ENCODE data around the gene ARL4C.

ARL4C gene, protein sequence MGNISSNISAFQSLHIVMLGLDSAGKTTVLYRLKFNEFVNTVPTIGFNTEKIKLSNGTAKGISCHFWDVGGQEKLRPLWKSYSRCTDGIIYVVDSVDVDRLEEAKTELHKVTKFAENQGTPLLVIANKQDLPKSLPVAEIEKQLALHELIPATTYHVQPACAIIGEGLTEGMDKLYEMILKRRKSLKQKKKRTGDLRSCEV

DNA sequence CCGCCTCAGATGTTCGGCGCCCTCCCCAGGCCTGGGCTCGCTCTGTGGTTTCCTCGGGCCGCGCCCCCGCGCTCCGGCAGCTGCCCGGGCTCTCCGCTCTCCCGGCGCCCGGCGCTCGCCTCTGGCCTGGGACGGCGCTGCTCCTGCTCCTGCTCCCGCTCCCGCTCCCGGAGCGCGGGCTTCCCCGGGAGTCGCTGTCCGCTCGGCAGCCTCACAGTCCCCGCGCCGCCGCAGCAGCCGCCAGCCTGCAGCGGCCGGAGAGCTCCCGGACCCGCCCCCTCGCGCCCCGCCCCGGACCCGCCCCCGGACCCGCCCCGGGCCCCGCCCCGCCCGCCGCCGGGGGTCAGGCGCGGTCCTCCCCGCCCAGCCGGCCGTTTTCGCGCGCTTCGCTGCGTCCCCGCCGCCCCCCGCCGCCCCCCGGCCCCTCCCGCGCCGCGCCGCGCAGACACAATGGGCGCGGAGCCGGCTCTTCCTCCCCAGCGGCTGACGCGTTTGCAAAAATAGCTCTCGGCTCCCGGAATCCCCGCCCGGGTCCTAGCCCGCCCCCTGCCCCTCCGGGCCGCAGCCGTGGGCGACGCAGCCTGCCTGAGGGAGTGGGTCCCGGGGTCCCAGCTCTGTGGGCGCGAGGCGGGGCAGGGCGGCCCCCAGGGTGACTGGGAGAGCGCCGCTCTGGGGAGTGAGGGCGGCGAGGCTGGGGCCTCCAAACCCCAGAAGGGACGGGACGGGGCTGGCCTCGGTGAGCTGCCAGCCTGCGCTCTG is at the start of gene ARL4C:
Gene ARL4C (minus strand): TSS at position 247 of the 759 bp plus-strand sequence. CDS start 495 bp downstream, outside the sequence.
- H3K9ac ChIP-seq (ENCODE audit: low read depth, low read length), result peak within 1 kb of the TSS; percentile 70

DNA sequence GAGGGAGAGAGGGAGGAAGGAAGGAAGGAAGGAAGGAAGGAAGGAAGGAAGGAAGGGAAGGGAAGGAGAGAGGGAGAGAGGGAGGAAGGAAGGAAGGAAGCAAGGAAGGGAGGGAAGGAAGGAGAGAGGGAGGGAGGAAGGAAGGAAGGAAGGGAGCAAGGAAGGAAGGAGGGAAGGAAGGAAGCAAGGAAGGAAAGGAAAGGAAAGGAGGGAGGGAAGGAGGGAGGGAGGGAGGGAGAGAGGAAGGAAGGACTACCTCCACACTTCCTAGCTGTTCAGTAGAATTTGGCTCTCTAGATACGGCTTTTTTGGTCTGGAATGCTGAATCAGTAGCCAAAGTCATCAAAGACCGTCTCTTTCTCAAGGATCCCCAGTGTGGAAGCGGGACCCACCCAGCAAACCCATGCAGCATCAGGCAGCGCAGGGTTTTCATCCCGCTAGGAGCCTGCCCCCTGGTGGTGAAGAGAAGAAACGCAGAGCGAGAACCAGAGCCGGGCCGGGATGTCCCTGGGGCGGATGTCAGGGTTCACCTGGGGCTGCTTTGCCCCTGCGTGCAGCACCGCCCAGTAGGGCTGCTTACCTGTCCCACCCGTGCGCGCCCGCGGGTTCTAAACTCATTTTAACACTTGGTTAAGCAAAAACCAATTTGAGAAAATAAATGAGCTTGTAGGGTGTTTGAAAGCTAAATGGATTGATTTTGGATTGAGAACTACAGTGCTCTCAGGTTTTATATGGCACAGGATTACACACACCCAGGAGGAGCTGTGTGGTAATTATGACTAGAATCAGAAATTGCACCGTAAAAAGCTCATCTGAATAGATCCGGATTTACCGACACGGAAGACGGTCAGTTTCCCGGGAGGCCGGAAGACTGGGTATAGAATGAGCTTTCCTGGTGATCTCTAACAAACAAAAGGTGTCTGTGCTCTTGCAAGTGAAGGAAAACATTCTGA is 48.1 kb upstream of the ARL4C start:
- Histone ChIP-seq H3K9ac (ENCODE audit: low read depth, low read length) (no peak overlapping the region), H3K9me3 (ENCODE audit: control insufficient read depth, insufficient read depth, low read length) (no peaks in the 10 kb centered on the region), H3K4me3 (ENCODE audit: low read depth, low read length) (peak overlapping the region; percentile 15; the same call in 1 of the 2 replicates), H3K4me1 (ENCODE audit: control insufficient read depth, insufficient read depth, low read length) (peaks cover 40% of the 10 kb centered on the region), H3K27ac (ENCODE audit: low read depth, low read length) (no peak overlapping the region), H3K27me3 (ENCODE audit: control insufficient read depth, insufficient read depth, low read length) (peaks cover 10% of the 10 kb centered on the region), H3K36me3 (ENCODE audit: control insufficient read depth, insufficient read depth, low read length) (no peaks in the 10 kb centered on the region)

More for the DNA sequence above, at the start of gene ARL4C:
- Histone ChIP-seq H3K4me1 (ENCODE audit: control insufficient read depth, insufficient read depth, low read length) (peaks cover 17% of the 10 kb centered on the region), H3K27ac (ENCODE audit: low read depth, low read length) (peak within 1 kb of the TSS; percentile 84), H3K27me3 (ENCODE audit: control insufficient read depth, insufficient read depth, low read length) (peaks cover 27% of the 10 kb centered on the region), H3K9me3 (ENCODE audit: control insufficient read depth, insufficient read depth, low read length) (no peaks in the 10 kb centered on the region), H3K4me3 (ENCODE audit: low read depth, low read length) (peak within 1 kb of the TSS; percentile 96), H3K36me3 (ENCODE audit: control insufficient read depth, insufficient read depth, low read length) (no peaks in the 10 kb centered on the region)

DNA sequence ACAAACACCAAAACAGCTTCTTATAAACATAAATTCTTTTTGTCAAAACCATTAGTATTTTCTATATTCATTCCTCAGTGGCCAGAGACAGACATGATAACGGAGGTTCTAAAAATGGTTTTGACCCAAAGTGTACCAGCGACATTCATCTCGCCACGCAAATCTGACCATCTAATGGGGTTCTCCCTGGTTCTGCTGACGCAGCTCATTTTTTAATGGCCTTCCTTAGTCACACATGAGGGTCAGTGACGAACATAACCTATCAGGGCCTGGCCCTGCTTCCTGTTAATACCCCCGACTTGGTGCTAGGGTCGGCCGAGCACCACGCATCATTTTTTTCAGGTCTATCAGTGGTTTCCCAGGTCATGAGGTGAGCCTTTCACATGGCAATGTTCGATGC is 45.9 kb upstream of the ARL4C start:
- Histone ChIP-seq H3K27me3 (ENCODE audit: control insufficient read depth, insufficient read depth, low read length) (peaks cover 6% of the 10 kb centered on the region), H3K4me1 (ENCODE audit: control insufficient read depth, insufficient read depth, low read length) (peaks cover 24% of the 10 kb centered on the region), H3K27ac (ENCODE audit: low read depth, low read length) (no peak overlapping the region), H3K4me3 (ENCODE audit: low read depth, low read length) (no peak overlapping the region), H3K9me3 (ENCODE audit: control insufficient read depth, insufficient read depth, low read length) (no peaks in the 10 kb centered on the region), H3K36me3 (ENCODE audit: control insufficient read depth, insufficient read depth, low read length) (no peaks in the 10 kb centered on the region), H3K9ac (ENCODE audit: low read depth, low read length) (no peak overlapping the region)

DNA sequence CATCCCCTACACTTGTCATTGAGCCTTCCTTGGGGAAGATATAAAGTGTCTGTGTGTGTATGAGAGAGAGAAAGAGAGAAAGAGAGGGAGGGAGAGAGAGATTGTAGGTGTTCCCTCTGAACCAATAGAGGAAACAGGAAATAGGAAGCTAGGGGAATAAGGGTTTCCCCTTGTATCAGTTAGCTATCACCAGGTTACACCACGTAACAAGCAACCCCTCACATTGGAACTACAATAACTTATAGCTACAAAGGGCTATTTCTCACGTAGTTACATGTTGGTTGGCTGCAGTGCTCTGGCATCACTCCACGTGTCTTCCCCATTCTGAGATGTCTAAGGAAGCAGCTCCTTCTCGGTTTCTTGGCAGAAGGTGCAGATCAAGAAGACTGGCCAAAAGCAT is 41.0 kb upstream of the ARL4C start:
- H3K9ac ChIP-seq (ENCODE audit: low read depth, low read length), result no peak overlapping the region
- no peaks in the 10 kb centered on the region for H3K9me3 ChIP-seq (ENCODE audit: control insufficient read depth, insufficient read depth, low read length)
- no peaks in the 10 kb centered on the region for H3K27me3 ChIP-seq (ENCODE audit: control insufficient read depth, insufficient read depth, low read length)
- no peak overlapping the region for H3K4me3 ChIP-seq (ENCODE audit: low read depth, low read length)
- no peaks in the 10 kb centered on the region for H3K36me3 ChIP-seq (ENCODE audit: control insufficient read depth, insufficient read depth, low read length)
- no peaks in the 10 kb centered on the region for H3K4me1 ChIP-seq (ENCODE audit: control insufficient read depth, insufficient read depth, low read length)
- H3K27ac ChIP-seq (ENCODE audit: low read depth, low read length), result no peak overlapping the region

DNA sequence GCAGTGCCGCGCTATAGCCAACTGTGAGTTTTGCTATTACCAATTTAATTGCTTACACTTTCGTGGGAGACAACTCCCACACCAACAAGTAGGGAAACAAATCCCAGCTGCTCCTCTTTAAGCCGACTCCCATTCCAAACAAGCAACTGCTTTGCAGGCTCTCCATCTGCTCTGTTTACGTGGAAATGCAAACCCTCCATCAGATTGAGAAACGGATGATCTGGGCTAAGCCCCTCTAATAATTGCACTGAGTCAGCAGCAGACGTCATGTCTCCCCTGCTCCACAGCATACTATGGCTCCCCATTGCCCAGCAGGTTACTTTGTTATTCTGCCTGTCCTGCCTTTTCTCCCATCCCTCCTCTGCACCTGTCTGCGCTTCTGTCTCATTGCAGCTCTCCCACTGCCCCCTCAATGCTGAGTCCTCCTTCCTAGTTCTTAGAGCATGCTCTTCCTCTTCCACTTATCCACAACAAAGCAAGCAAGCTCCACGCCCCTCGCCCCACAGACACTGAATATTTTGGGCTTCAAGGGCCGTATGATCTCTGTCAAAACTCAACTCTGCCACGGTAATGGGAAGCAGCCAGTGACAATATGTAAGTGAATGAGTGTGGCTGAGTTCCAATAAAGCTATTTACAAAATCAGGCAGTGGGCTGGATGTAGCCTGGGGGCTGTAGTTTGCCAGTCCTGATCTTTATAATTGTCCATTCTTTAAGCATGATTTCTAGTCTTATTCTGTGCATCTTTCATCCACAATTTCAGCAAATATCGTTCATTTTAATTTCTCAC is 39.5 kb upstream of the ARL4C start:
- Histone ChIP-seq H3K4me3 (ENCODE audit: low read depth, low read length) (no peak overlapping the region), H3K9me3 (ENCODE audit: control insufficient read depth, insufficient read depth, low read length) (no peaks in the 10 kb centered on the region), H3K27me3 (ENCODE audit: control insufficient read depth, insufficient read depth, low read length) (no peaks in the 10 kb centered on the region)

DNA sequence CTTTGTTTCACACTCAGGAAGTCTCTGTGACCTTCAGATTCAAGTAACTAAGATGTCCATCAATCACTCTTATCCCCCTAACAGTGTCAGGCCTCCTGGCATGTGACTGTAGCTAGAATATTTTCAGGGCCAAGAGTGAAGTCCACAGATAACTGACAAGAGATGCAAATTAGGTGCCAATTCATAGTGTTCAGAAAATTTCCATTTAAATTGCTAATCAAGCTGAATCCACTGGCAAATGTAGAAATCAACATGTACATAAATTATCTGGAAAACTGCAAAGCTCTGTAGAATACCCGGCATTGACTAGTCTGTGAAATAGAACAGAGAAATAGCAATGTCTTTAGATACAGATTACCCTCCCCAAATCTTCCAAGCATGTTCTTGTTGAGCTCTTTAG is 38.6 kb upstream of the ARL4C start:
- no peak overlapping the region for H3K4me3 ChIP-seq (ENCODE audit: low read depth, low read length)
- H3K36me3 ChIP-seq (ENCODE audit: control insufficient read depth, insufficient read depth, low read length), result no peaks in the 10 kb centered on the region
- H3K9ac ChIP-seq (ENCODE audit: low read depth, low read length), result no peak overlapping the region
- H3K27me3 ChIP-seq (ENCODE audit: control insufficient read depth, insufficient read depth, low read length), result no peaks in the 10 kb centered on the region
- no peak overlapping the region for H3K27ac ChIP-seq (ENCODE audit: low read depth, low read length)
- H3K4me1 ChIP-seq (ENCODE audit: control insufficient read depth, insufficient read depth, low read length), result no peaks in the 10 kb centered on the region
- H3K9me3 ChIP-seq (ENCODE audit: control insufficient read depth, insufficient read depth, low read length), result no peaks in the 10 kb centered on the region

More for the DNA sequence above, 39.5 kb upstream of the ARL4C start:
- no peak overlapping the region for H3K27ac ChIP-seq (ENCODE audit: low read depth, low read length)
- no peaks in the 10 kb centered on the region for H3K36me3 ChIP-seq (ENCODE audit: control insufficient read depth, insufficient read depth, low read length)
- no peak overlapping the region for H3K9ac ChIP-seq (ENCODE audit: low read depth, low read length)
- H3K4me1 ChIP-seq (ENCODE audit: control insufficient read depth, insufficient read depth, low read length), result no peaks in the 10 kb centered on the region

DNA sequence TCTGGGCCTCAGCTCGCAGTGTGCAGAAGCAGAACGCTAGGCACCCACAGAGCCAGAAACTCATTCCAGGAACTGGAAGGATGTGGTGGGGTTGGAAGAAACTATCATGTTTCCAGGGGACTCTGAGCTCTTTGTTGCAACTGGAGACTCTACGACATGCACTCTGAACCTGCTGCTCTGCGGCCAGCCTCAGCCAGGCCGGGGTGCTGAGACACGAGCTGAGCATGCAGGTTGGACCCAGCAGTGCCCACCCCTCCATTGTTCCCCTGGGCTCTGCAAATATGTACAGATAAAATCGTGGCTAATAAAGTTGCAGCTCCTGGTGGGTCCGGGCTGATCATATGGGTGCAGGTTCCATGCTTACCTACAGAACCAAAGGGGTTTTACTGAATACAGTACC is 37.6 kb upstream of the ARL4C start:
- H3K9ac ChIP-seq (ENCODE audit: low read depth, low read length), result no peak overlapping the region
- H3K27me3 ChIP-seq (ENCODE audit: control insufficient read depth, insufficient read depth, low read length), result no peaks in the 10 kb centered on the region
- H3K4me1 ChIP-seq (ENCODE audit: control insufficient read depth, insufficient read depth, low read length), result no peaks in the 10 kb centered on the region
- H3K9me3 ChIP-seq (ENCODE audit: control insufficient read depth, insufficient read depth, low read length), result no peaks in the 10 kb centered on the region
- no peak overlapping the region for H3K4me3 ChIP-seq (ENCODE audit: low read depth, low read length)
- no peak overlapping the region for H3K27ac ChIP-seq (ENCODE audit: low read depth, low read length)
- no peaks in the 10 kb centered on the region for H3K36me3 ChIP-seq (ENCODE audit: control insufficient read depth, insufficient read depth, low read length)

DNA sequence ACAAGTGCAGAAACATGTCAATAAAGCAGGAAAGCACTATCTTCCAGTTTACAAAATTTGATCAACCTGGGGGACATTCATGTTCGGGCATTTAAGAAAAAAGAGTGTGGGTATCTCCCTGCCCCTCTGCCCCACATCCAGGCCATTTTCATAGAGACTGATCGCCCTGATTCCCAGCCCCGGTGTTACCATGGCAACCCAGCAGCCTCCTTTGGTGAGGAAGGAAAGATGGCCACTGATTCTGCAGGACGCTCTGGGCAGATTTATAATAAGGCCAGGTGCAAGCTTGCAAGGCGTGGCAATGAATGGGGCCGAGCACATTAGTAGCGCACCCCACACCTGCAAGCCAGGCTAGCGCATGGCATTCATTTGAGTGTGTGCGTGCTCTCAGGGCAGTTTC is 36.7 kb upstream of the ARL4C start:
- no peaks in the 10 kb centered on the region for H3K36me3 ChIP-seq (ENCODE audit: control insufficient read depth, insufficient read depth, low read length)
- H3K4me3 ChIP-seq (ENCODE audit: low read depth, low read length), result no peak overlapping the region
- H3K9me3 ChIP-seq (ENCODE audit: control insufficient read depth, insufficient read depth, low read length), result no peaks in the 10 kb centered on the region
- H3K27ac ChIP-seq (ENCODE audit: low read depth, low read length), result no peak overlapping the region
- H3K27me3 ChIP-seq (ENCODE audit: control insufficient read depth, insufficient read depth, low read length), result no peaks in the 10 kb centered on the region
- H3K4me1 ChIP-seq (ENCODE audit: control insufficient read depth, insufficient read depth, low read length), result peaks cover 3% of the 10 kb centered on the region
- H3K9ac ChIP-seq (ENCODE audit: low read depth, low read length), result no peak overlapping the region

DNA sequence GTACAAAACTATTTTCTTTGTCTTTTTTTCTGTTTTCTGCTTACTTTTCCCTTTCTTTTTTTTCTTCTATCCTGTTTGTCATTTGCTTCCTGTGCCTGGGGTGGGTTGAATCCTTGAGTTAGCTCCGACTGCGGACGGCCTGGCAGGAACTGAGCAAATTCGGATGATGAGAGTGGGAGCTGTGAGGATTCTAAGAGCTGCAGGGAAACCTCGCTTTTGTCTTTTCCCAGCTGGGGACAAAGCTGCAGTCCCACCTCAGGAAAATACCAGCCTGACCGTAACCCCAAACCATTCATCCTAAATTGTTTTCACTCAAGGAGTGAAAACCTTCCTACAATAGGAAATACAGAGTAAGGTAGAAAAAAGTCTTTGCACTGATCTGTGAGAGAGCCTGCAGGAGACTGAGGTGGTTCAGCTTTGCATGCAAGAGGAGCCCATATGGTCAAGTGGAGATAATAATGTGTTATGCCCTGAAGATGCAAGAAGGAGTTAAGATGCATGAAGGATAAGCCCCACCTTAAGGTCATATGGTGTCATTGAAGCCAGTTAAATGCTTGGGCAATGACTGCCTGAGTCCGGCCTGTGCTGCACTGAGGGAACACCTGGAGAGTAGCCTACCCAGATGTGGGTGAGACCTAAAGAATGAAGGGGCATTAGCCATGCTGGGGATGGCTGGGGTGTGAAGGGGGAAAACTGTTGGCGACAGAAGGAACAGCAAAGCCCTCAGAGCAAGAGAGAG is 31.7 kb upstream of the ARL4C start:
- H3K9me3 ChIP-seq (ENCODE audit: control insufficient read depth, insufficient read depth, low read length), result no peaks in the 10 kb centered on the region
- no peaks in the 10 kb centered on the region for H3K36me3 ChIP-seq (ENCODE audit: control insufficient read depth, insufficient read depth, low read length)
- H3K4me3 ChIP-seq (ENCODE audit: low read depth, low read length), result no peak overlapping the region
- peaks cover 7% of the 10 kb centered on the region for H3K4me1 ChIP-seq (ENCODE audit: control insufficient read depth, insufficient read depth, low read length)
- no peaks in the 10 kb centered on the region for H3K27me3 ChIP-seq (ENCODE audit: control insufficient read depth, insufficient read depth, low read length)
- H3K27ac ChIP-seq (ENCODE audit: low read depth, low read length), result peak overlapping the region; percentile 39
- H3K9ac ChIP-seq (ENCODE audit: low read depth, low read length), result no peak overlapping the region

DNA sequence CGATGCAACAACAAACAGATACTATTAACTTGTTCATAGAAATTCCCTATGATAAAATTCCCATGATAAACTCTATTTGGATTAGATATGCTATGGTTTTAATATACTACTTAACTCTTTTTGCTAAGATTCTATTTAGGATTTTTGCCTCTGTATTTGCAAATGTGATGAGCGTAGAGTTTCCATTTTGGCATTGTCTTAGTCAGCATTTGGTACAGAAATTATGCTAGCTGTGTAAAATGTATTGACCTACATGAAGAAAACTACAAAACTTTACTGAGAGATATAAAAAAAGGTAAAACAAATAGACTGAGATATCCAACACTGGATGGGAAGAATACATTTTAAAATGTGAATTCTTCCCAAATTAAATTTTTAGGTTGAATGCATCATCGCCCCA is 29.8 kb upstream of the ARL4C start:
- no peaks in the 10 kb centered on the region for H3K36me3 ChIP-seq (ENCODE audit: control insufficient read depth, insufficient read depth, low read length)

More for the DNA sequence above, 29.8 kb upstream of the ARL4C start:
- Histone ChIP-seq H3K27ac (ENCODE audit: low read depth, low read length) (no peak overlapping the region), H3K4me1 (ENCODE audit: control insufficient read depth, insufficient read depth, low read length) (peaks cover 7% of the 10 kb centered on the region), H3K9ac (ENCODE audit: low read depth, low read length) (no peak overlapping the region), H3K27me3 (ENCODE audit: control insufficient read depth, insufficient read depth, low read length) (no peaks in the 10 kb centered on the region), H3K4me3 (ENCODE audit: low read depth, low read length) (no peak overlapping the region), H3K9me3 (ENCODE audit: control insufficient read depth, insufficient read depth, low read length) (no peaks in the 10 kb centered on the region)
